RPMI7951 (cell line): ENCODE results near the gene RFPL3. TPM values are rescaled to one million over a fixed set of nuclear protein-coding genes. Genes with fewer than 3 reads are reported as not detected.

ENCODE experiments used
- total RNA-seq: library from RNA; depleted of rRNA; stranded (reverse); fragments of >200 nt; shearing (Covaris generic); gene quantifications from 2 replicates; pipeline ENCODE4 v1.2.3, GENCODE V29; 2014; rRNA removed

Gene RFPL3
- total RNA-seq, 1 experiment from 2014 or later, result not detected

Other genes with a start within 250 kb of the RFPL3 start
- gene C22orf42, start 198.6 kb upstream of the RFPL3 start, total RNA-seq, result not detected in 2 replicates
- not detected in 2 replicates for gene RFPL2, start 152.8 kb upstream of the RFPL3 start, total RNA-seq
- gene SLC5A4, start 102.5 kb upstream of the RFPL3 start, total RNA-seq, result not detected in 2 replicates
- 74.9 and 101 TPM in 2 replicates for gene RTCB, start 54.4 kb downstream of the RFPL3 start, total RNA-seq
- not detected in 2 replicates for gene BPIFC, start 106.6 kb downstream of the RFPL3 start, total RNA-seq
- 104 and 136 TPM in 2 replicates for gene FBXO7, start 116.9 kb downstream of the RFPL3 start, total RNA-seq